GM06990 (cell line): Measurements from ENCODE around the gene PPFIA2.

Source experiments
- DNase-seq: peaks from one replicate; pipeline ENCODE4 v3.0.0-alpha.2; 2011; ENCODE audit not compliant: insufficient read length; ENCODE audit errors: extremely low read depth
- H3K27me3 ChIP-seq: replicated peaks from 2 replicates; pipeline ENCODE4 v1.6.0; 2011; ENCODE audit warnings: low read length; ENCODE audit not compliant: control insufficient read depth, insufficient read depth
- H3K36me3 ChIP-seq: 2 replicates; pipeline ENCODE4 v1.5.1; 2011; ENCODE audit warnings: low read length; ENCODE audit not compliant: control insufficient read depth, insufficient read depth
- H3K4me3 ChIP-seq: replicated peaks from 2 replicates; pipeline ENCODE4 v1.5.1; 2011; ENCODE audit warnings: low read depth, mild to moderate bottlenecking, control low read depth, low read length
- TF ChIP-seq, protein P1 (sequence below): IDR thresholded peaks from 2 replicates; pipeline ENCODE4 v1.5.1; 2011; ENCODE audit warnings: low read length, control low read depth, mild to moderate bottlenecking, inconsistent platforms; ENCODE audit not compliant: insufficient read depth, poor library complexity, severe bottlenecking

Gene PPFIA2

GRCh38 chr12:81626406-81626805, 132.7 kb downstream of the PPFIA2 start:
- DNase-seq: no peak
- Histone ChIP-seq H3K4me3 (no peak overlapping the region), H3K27me3 (no peaks in the 10 kb centered on the region), H3K36me3 (no peaks in the 10 kb centered on the region)
- TF ChIP-seq, protein P1, sequence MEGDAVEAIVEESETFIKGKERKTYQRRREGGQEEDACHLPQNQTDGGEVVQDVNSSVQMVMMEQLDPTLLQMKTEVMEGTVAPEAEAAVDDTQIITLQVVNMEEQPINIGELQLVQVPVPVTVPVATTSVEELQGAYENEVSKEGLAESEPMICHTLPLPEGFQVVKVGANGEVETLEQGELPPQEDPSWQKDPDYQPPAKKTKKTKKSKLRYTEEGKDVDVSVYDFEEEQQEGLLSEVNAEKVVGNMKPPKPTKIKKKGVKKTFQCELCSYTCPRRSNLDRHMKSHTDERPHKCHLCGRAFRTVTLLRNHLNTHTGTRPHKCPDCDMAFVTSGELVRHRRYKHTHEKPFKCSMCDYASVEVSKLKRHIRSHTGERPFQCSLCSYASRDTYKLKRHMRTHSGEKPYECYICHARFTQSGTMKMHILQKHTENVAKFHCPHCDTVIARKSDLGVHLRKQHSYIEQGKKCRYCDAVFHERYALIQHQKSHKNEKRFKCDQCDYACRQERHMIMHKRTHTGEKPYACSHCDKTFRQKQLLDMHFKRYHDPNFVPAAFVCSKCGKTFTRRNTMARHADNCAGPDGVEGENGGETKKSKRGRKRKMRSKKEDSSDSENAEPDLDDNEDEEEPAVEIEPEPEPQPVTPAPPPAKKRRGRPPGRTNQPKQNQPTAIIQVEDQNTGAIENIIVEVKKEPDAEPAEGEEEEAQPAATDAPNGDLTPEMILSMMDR: no peak

DNA sequence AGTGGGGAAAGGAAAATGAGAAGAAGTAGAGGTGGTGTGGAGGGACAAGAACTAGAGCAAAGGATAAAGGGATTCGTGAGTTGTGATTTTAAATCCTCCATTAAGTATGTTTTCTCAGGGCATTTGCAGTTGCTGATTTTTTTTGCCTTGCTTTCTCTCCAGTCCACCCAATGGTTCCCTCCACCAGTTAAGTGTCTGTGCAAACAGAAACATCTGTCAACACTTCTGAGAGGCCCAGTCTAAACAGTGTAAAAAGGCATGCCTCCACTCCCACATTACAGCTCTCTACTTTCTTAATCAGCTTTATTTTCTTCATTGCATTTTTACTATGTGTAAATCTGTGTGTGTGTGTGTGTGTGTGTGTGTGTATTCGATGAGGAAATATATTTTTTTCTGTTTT, 141.2 kb downstream of the PPFIA2 start:
- TF ChIP-seq, protein P1: no peak
- Histone ChIP-seq H3K4me3 (no peak overlapping the region), H3K27me3 (no peaks in the 10 kb centered on the region), H3K36me3 (no peaks in the 10 kb centered on the region)
- DNase-seq: no peak

DNA sequence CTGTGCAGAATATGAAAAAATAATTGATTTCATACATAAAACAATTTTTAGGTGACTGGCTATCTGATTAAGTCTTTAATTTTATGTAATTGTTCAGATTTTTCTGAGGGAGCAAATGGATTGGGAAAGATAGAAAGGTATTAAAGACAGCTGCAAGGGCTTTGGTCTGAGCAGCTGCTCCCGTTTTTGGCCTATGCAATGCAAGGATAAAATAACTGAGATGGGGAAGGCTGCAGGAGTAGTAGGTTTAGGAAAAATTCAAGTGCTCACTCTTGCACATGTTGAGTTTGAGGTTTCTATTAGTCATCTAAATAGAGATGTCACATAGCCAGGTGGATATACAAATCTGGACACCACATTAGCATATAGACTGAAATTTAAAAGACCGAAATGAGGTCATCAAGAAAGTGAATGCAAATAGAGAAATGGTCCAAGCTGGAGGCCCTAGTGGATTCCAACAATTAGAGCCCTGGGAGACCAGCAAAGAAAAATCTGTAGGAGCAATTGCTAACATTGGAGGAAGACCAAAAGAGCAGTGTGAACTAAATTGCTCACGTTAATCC, 144.0 kb downstream of the PPFIA2 start:
- DNase-seq: no peak
- TF ChIP-seq, protein P1: no peak
- no peaks in the 10 kb centered on the region for H3K36me3 ChIP-seq

DNA sequence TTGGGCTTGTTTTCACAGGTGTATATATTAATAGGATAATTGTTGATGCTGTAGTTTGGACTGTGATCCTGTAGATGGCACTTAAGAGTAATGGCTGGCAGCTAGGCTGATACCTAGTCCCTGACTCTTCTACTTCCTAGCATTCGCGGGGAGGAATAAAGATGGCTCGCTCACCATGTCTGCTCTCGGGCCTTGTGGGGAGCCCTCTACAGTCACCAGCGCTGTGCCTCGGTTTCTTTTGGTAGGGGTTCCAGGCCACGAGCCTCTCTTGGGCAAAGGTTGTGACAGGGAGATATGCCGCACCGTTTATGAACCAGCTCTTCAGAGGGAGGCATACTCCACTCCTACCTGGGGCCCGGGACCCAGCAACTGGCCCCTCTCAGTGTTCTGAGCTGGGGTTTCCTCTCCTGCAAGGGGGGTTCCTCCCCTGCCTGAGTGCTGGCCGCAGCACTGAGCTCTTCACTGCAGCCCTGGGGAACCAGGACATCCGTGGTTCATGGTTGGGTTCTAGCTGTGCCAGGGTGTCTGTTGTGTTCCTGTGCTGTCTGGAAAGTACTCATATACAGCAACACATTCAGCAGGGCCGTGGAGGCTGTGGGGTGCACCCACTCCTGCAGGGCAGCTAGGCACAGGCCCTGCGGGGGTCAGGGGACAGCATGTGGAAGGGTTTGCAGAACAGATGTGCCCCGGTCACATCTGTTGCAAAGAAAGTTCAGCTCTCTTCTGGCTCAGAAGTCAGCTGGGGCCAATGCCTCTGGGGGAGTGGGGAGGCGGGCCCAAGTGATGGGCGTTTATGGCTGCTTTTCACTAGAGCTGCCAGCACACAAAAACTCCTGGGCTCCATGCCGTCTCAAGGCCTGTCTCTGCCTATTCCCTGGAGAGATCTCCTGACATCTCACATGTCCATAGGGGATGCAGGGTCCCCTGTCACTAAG, 147.9 kb downstream of the PPFIA2 start:
- Histone ChIP-seq H3K36me3 (no peaks in the 10 kb centered on the region), H3K4me3 (no peak overlapping the region), H3K27me3 (no peaks in the 10 kb centered on the region)
- DNase-seq: no peak
- TF ChIP-seq, protein P1: peak; percentile 43

More for the DNA sequence above, 144.0 kb downstream of the PPFIA2 start:
- Histone ChIP-seq H3K4me3 (no peak overlapping the region), H3K27me3 (no peaks in the 10 kb centered on the region)

GRCh38 chr12:81597928-81598604, 161.1 kb downstream of the PPFIA2 start:
- no peaks in the 10 kb centered on the region for H3K36me3 ChIP-seq
- TF ChIP-seq, protein P1: no peak
- H3K27me3 ChIP-seq: no peaks in the 10 kb centered on the region
- no peak overlapping the region for H3K4me3 ChIP-seq
- DNase-seq: no peak
